ENCODE measurements around the gene UBTD2.
"Not testable (repeated sequence)": the region's sequence is repeated elsewhere in the genome, so short reads cannot be mapped to it uniquely, and the experiment has no call there.

DNA sequence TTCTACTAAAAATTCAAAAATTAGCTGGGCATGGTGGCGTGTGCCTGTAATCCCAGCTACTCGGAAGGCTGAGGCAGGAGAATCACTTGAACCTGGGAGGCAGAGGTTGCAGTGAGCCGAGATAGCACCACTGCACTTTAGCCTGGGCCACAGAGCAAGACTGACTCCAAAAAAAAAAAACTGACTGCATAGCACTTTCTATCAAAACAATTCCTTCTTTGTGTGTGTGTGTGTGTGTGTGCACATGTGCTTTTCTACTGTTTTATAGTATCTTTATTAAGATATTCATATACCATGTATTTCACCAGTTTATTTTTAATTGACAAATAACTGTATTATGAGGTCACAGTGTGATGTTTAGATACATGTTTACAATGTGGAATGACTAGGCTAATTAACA is 3.6 kb upstream of the UBTD2 start:
- not testable (repeated sequence) for TF ChIP-seq ARNT (IDR thresholded peaks at IDR 0.05); L3MBTL2 (conservative IDR thresholded peaks at IDR 0.05); BHLHE40 (IDR thresholded peaks at IDR 0.05; ENCODE audit: borderline replicate concordance); FOXA1 (IDR thresholded peaks at IDR 0.05); FOXM1 (IDR thresholded peaks at IDR 0.05; ENCODE audit: borderline replicate concordance); HDGF (IDR thresholded peaks at IDR 0.05; ENCODE audit: borderline replicate concordance); SP1 (IDR thresholded peaks at IDR 0.05)

Measured in HEK293T (cell line).